DMS153 treated with DMSO at 0.1 percent for 48 hours (cell line): Measurements from ENCODE around the gene HDAC1.

ENCODE experiments used
- DNase-seq: peaks from one replicate; lab custom pipeline; 2025; ENCODE audit not compliant: unreplicated experiment; lab: John Stamatoyannopoulos, UW

The HDAC1 gene

GRCh38 chr1:32327204-32327603, 35.3 kb downstream of the HDAC1 start:
- DNase-seq: no peak

DNA sequence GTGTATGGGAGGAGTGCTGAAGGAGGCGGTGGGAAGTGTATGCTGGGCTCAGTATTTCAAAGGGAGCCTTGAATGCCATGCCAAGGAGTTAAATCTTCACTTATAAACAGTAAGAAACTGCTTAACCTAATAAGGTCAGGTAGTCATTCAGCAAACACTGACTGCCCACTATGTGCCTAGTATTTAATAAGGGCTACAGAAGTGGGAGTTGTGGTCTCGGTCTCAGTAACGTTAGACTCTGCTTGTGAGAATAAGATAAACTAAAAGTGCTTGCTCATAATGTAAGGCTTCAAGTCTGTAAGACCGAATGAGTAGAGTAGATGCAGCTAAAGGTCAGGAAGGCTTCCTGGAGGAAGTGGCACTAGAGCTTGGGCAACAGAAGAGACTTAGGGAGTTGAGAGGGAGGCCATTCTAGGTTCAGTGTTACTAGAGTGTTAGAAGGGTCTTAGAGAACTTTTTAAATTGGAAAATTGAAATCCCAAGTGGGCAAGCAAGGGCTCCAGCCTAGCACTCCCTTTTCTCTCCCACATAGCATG, 38.1 kb downstream of the HDAC1 start:
- no peak for DNase-seq

- no peak for DNase-seq
These were observed 38.8 kb downstream of the HDAC1 start for GRCh38 chr1:32330558-32331151.

DNA sequence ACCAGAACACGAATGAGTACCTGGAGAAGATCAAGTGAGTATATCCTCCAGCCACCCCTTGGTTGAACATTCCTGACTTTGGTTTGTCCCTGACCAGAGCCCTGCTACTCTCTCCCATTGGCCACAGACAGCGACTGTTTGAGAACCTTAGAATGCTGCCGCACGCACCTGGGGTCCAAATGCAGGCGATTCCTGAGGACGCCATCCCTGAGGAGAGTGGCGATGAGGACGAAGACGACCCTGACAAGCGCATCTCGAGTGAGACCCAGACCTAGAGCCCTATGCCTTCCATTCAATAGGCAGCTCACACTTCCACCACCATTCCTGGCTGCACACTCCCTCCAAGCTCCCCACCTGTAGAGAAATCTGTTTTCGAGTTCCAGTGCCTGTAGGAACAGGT, 39.7 kb downstream of the HDAC1 start:
- no peak for DNase-seq

DNA sequence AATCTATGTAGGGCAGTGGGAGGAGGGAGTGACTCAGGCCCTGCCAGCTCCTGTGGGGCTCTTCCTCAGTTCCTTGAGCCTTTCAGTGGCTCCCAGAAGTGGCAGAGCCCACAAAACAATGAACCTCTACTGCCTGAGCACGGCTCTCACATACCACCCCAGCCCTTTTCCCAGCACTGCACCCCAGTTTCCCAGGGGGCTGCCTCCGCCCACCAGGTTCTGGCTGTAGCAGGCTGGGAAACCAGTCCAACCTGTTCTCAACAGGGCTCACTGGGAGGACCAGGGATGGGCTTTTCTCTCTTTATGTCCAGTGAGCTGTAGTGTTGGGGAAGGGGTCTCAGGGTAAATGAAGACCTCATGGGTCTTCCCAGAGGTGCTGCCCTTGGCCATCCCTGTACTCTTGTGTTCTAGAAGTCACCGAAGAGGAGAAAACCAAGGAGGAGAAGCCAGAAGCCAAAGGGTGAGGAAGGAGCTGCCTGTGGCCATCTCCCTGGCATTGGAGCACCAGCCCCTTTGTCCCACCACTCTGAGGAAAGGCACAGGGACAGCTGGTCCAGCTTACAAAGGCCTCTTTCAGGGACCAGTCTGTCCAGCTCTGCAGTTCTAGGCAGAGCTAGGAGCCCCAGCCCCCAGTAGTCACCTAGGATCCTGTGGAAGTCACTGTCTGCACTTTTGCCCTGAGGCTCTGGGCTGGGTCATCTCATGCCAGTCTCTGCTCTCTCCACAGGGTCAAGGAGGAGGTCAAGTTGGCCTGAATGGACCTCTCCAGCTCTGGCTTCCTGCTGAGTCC, 40.6 kb downstream of the HDAC1 start:
- DNase-seq: no peak

DNA sequence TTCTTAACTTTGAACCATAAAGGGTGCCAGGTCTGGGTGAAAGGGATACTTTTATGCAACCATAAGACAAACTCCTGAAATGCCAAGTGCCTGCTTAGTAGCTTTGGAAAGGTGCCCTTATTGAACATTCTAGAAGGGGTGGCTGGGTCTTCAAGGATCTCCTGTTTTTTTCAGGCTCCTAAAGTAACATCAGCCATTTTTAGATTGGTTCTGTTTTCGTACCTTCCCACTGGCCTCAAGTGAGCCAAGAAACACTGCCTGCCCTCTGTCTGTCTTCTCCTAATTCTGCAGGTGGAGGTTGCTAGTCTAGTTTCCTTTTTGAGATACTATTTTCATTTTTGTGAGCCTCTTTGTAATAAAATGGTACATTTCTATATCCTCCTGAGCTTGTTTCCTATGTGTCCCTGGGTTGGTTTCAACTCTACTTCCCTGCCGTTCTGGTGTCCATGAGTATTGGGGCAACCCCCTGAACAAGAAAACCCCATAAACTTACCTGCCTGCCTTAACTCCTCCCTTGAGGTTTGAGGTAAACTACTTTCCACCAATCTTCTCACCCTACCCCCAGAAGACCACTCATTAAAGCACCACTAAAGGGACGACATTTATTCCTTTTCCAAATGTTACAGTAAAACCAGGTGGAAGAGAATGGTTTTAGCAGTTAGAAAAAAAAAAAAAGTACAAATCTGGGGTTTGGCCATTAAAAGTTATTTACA, 41.5 kb downstream of the HDAC1 start:
- no peak for DNase-seq

- no peak for DNase-seq
These were observed 42.5 kb downstream of the HDAC1 start for GRCh38 chr1:32334274-32334861.

GRCh38 chr1:32334864-32335534, 43.1 kb downstream of the HDAC1 start:
- DNase-seq: peak; percentile 69

GRCh38 chr1:32335535-32335789, 43.6 kb downstream of the HDAC1 start:
- DNase-seq: no peak

DNA sequence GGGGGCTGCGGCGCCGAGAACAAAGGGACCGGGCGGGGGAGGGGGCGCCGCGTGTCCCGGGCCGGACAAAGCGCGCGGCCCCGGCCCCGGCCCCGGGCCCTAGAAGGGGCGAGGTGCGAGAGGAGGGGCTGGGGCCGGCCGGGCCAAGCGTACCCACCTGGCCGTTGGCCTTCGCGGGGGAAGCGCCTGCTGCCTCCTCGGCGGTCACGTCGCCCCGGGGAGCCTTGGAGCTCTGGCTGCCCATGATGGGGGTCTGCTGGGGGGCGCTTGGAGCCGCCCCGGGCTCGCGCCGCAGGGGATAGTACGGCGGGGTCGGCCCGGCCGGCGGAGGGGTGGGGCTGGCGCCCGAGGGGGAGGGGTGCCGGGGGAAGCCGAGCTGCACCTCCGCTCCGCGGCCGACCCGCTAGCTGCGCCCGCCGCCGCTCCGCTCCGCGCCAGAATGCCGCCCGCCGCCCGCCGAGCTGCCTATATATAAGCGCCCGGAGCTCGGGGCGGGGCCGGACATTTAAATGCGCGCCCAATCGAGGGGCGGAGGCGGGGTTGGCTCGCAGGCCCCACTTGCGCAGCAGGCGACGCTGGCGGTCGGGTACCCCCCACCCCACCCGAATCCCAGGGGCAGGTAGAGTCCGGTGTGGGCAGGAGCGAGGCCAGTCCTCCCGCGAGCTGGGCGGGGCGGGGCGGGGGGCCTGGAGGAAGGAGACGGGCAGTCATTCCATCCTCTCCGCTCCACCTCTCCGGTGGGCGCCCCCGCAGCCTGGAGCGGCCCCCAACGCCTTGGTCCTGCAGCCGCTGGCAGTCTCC, 44.1 kb downstream of the HDAC1 start, which contains the start of gene MARCKSL1:
Gene MARCKSL1, minus strand, starts transcription at position 444 of the 801 bp plus-strand sequence. Its CDS starts 200 bp downstream, at position 244.
- DNase-seq: peak; percentile 85

GRCh38 chr1:32336591-32336932, 44.7 kb downstream of the HDAC1 start:
- no peak for DNase-seq

- DNase-seq: no peak
These were observed 45.2 kb downstream of the HDAC1 start for GRCh38 chr1:32336963-32337675.

- DNase-seq: no peak
These were observed 46.2 kb downstream of the HDAC1 start for GRCh38 chr1:32337855-32338636.

DNA sequence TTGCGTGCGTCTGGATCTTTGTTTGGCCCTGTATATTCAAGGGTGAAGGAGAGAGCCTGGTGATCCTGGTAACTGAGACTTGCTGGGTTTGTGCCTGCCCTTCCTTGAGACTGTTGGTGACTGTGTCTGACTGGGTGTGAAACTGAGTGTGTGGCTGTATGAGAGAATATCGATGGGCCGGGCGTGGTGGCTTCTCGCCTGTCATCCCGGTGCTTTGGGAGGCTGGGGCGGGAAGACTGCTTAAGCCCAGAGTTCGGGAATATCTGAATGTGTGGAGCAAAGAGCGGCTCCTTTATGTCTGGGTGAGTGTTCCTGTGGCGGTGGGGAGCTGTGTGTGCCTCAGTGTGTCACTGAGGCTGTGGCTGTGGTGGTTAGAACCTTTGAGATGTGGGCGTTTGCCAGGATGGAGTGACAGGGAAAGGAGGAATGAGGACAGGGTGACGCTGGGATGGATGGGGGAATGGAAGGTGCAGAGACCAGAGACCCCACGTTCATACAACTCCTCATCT, 46.8 kb downstream of the HDAC1 start:
- DNase-seq: no peak

- DNase-seq: no peak
These were observed 47.6 kb downstream of the HDAC1 start for GRCh38 chr1:32339363-32339978.

GRCh38 chr1:32341186-32341757, 49.4 kb downstream of the HDAC1 start:
- no peak for DNase-seq

GRCh38 chr1:32341971-32342370, 50.1 kb downstream of the HDAC1 start:
- DNase-seq: no peak

- no peak for DNase-seq
These were observed 50.8 kb downstream of the HDAC1 start for GRCh38 chr1:32342704-32343103.
